SJCRH30 (cell line): Measurements from ENCODE around the gene ARID3B. TPM values are rescaled to one million over a fixed set of nuclear protein-coding genes. Genes with fewer than 3 reads are reported as not detected.
"Not testable (repeated sequence)": the region's sequence is repeated elsewhere in the genome, so short reads cannot be mapped to it uniquely, and the experiment has no call there.

Experiments
- DNase-seq, 2 experiments: peaks; one replicate each; pipeline ENCODE4 v3.0.0-alpha.2; 2015 to 2020
- H3K27ac ChIP-seq: fragments of 250-450 bp; sonication (Bioruptor Pico); 2 replicates; pipeline ENCODE4 v1.5.1; 2020; ENCODE audit warnings: mild to moderate bottlenecking, moderate library complexity
- H3K27me3 ChIP-seq: fragments of 250-450 bp; sonication (Bioruptor Pico); 2 replicates; pipeline ENCODE4 v1.5.1; 2020; ENCODE audit warnings: mild to moderate bottlenecking, moderate library complexity
- H3K36me3 ChIP-seq: fragments of 250-450 bp; sonication (Bioruptor Pico); 2 replicates; pipeline ENCODE4 v1.5.1; 2020; ENCODE audit warnings: mild to moderate bottlenecking, moderate library complexity
- H3K4me1 ChIP-seq: fragments of 250-450 bp; sonication (Bioruptor Pico); 2 replicates; pipeline ENCODE4 v1.5.1; 2020; ENCODE audit warnings: mild to moderate bottlenecking, moderate library complexity
- H3K4me3 ChIP-seq: fragments of 250-450 bp; sonication (Bioruptor Pico); 2 replicates; pipeline ENCODE4 v1.5.1; 2020; ENCODE audit warnings: mild to moderate bottlenecking, moderate library complexity
- H3K9me3 ChIP-seq: fragments of 250-450 bp; sonication (Bioruptor Pico); replicated peaks from 2 replicates; pipeline ENCODE4 v1.5.1; 2020; ENCODE audit warnings: mild to moderate bottlenecking, moderate library complexity
- total RNA-seq: library from RNA; depleted of rRNA; stranded (reverse); fragments of >200 nt; shearing (Covaris generic); gene quantifications from 2 replicates; pipeline ENCODE4 v1.2.3, GENCODE V29; 2014

Gene ARID3B
- total RNA-seq, 1 experiment from 2014 or later, result 16.0 TPM

GRCh38 chr15:74523982-74524381 is 17.0 kb upstream of the ARID3B start:
- Histone ChIP-seq H3K9me3 (no peaks in the 10 kb centered on the region), H3K27ac (no peak overlapping the region), H3K36me3 (no peaks in the 10 kb centered on the region), H3K4me1 (no peaks in the 10 kb centered on the region), H3K4me3 (no peak overlapping the region), H3K27me3 (no peaks in the 10 kb centered on the region)
- DNase-seq, result no peak

- Histone ChIP-seq H3K27ac (no peak overlapping the region), H3K36me3 (no peaks in the 10 kb centered on the region), H3K9me3 (no peaks in the 10 kb centered on the region), H3K27me3 (no peaks in the 10 kb centered on the region), H3K4me1 (peaks cover 6% of the 10 kb centered on the region), H3K4me3 (no peak overlapping the region)
- no peak for DNase-seq
Observed at GRCh38 chr15:74525309-74525708, 15.7 kb upstream of the ARID3B start.

- Histone ChIP-seq H3K36me3 (no peaks in the 10 kb centered on the region), H3K27me3 (no peaks in the 10 kb centered on the region), H3K27ac (no peak overlapping the region), H3K4me1 (peaks cover 12% of the 10 kb centered on the region), H3K9me3 (no peaks in the 10 kb centered on the region), H3K4me3 (no peak overlapping the region)
- no peak for DNase-seq
Observed at GRCh38 chr15:74525945-74526344, 15.1 kb upstream of the ARID3B start.

GRCh38 chr15:74528876-74529275 is 12.1 kb upstream of the ARID3B start:
- no peaks in the 10 kb centered on the region for H3K36me3 ChIP-seq
- H3K9me3 ChIP-seq, result no peaks in the 10 kb centered on the region
- H3K4me1 ChIP-seq, result peaks cover 23% of the 10 kb centered on the region
- no peak overlapping the region for H3K4me3 ChIP-seq
- DNase-seq, result no peak
- no peak overlapping the region for H3K27ac ChIP-seq
- no peaks in the 10 kb centered on the region for H3K27me3 ChIP-seq

GRCh38 chr15:74529921-74530320 is 11.1 kb upstream of the ARID3B start:
- Histone ChIP-seq H3K27ac (no peak overlapping the region), H3K9me3 (no peaks in the 10 kb centered on the region), H3K27me3 (no peaks in the 10 kb centered on the region), H3K4me3 (no peak overlapping the region), H3K36me3 (no peaks in the 10 kb centered on the region), H3K4me1 (peaks cover 23% of the 10 kb centered on the region)
- no peak for DNase-seq

GRCh38 chr15:74530771-74531143 is 10.3 kb upstream of the ARID3B start:
- H3K4me1 ChIP-seq, result peaks cover 23% of the 10 kb centered on the region
- no peak overlapping the region for H3K27ac ChIP-seq

GRCh38 chr15:74531144-74531811 is 9.7 kb upstream of the ARID3B start:
- Histone ChIP-seq H3K36me3 (no peaks in the 10 kb centered on the region), H3K27ac (peak overlapping the region; percentile 36), H3K27me3 (no peaks in the 10 kb centered on the region), H3K4me3 (no peak overlapping the region), H3K9me3 (no peaks in the 10 kb centered on the region), H3K4me1 (peaks cover 23% of the 10 kb centered on the region)
- DNase-seq, result peak; percentile 81 to 85

More at GRCh38 chr15:74530771-74531143, 10.3 kb upstream of the ARID3B start:
- Histone ChIP-seq H3K9me3 (no peaks in the 10 kb centered on the region), H3K36me3 (no peaks in the 10 kb centered on the region), H3K4me3 (no peak overlapping the region), H3K27me3 (no peaks in the 10 kb centered on the region)
- peak in 1 of 2 experiments; percentile 15 for DNase-seq

GRCh38 chr15:74535388-74536084 is 5.5 kb upstream of the ARID3B start:
- no peak overlapping the region for H3K4me3 ChIP-seq
- H3K27me3 ChIP-seq, result no peaks in the 10 kb centered on the region
- H3K27ac ChIP-seq, result no peak overlapping the region
- no peaks in the 10 kb centered on the region for H3K9me3 ChIP-seq
- no peak for DNase-seq
- H3K4me1 ChIP-seq, result peaks cover 14% of the 10 kb centered on the region
- no peaks in the 10 kb centered on the region for H3K36me3 ChIP-seq

GRCh38 chr15:74537736-74538135 is 3.3 kb upstream of the ARID3B start:
- peaks cover 5% of the 10 kb centered on the region; the same call in 1 of the 2 replicates for H3K4me1 ChIP-seq
- H3K27ac ChIP-seq, result no peak overlapping the region
- H3K27me3 ChIP-seq, result no peaks in the 10 kb centered on the region

GRCh38 chr15:74539521-74539920 is 1.5 kb upstream of the ARID3B start:
- H3K4me3 ChIP-seq, H3K4me1 ChIP-seq, H3K9me3 ChIP-seq, H3K36me3 ChIP-seq, DNase-seq, H3K27ac ChIP-seq, H3K27me3 ChIP-seq: not testable (repeated sequence)

More at GRCh38 chr15:74537736-74538135, 3.3 kb upstream of the ARID3B start:
- Histone ChIP-seq H3K36me3 (no peaks in the 10 kb centered on the region), H3K4me3 (no peak overlapping the region), H3K9me3 (no peaks in the 10 kb centered on the region)
- DNase-seq, result no peak

GRCh38 chr15:74540161-74540760 is 759 bp upstream of the ARID3B start:
- DNase-seq, result peak; percentile 13 to 42
- peak overlapping the region; percentile 95 for H3K4me3 ChIP-seq
- H3K9me3 ChIP-seq, result no peaks in the 10 kb centered on the region
- peak overlapping the region; percentile 73 for H3K27ac ChIP-seq
- H3K27me3 ChIP-seq, result no peaks in the 10 kb centered on the region
- no peaks in the 10 kb centered on the region for H3K36me3 ChIP-seq
- H3K4me1 ChIP-seq, result peaks cover 7% of the 10 kb centered on the region

- Histone ChIP-seq H3K36me3 (no peaks in the 10 kb centered on the region), H3K27me3 (no peaks in the 10 kb centered on the region), H3K9me3 (no peaks in the 10 kb centered on the region), H3K4me3 (peak overlapping the region; percentile 95), H3K4me1 (peaks cover 17% of the 10 kb centered on the region), H3K27ac (peak overlapping the region; percentile 58)
- DNase-seq, result peak; percentile 39 to 53
Observed at GRCh38 chr15:74541494-74542165, 610 bp downstream of the ARID3B start.

GRCh38 chr15:74542166-74543042 is 1.4 kb downstream of the ARID3B start:
- DNase-seq, result no peak
- Histone ChIP-seq H3K36me3 (no peaks in the 10 kb centered on the region), H3K27ac (no peak overlapping the region), H3K4me1 (peaks cover 19% of the 10 kb centered on the region), H3K4me3 (peak overlapping the region; percentile 95), H3K27me3 (no peaks in the 10 kb centered on the region), H3K9me3 (no peaks in the 10 kb centered on the region)

- no peaks in the 10 kb centered on the region for H3K36me3 ChIP-seq
- no peak for DNase-seq
- H3K4me1 ChIP-seq, result peaks cover 21% of the 10 kb centered on the region
- no peak overlapping the region for H3K4me3 ChIP-seq
- H3K27ac ChIP-seq, result no peak overlapping the region
- H3K27me3 ChIP-seq, result no peaks in the 10 kb centered on the region
- H3K9me3 ChIP-seq, result no peaks in the 10 kb centered on the region
Observed at GRCh38 chr15:74543043-74543422, 2.0 kb downstream of the ARID3B start.
